Psoas muscle (tissue), 8 donors: ENCODE data around the gene FMNL3. TPM values are rescaled to one million over a fixed set of nuclear protein-coding genes. Genes with fewer than 3 reads are reported as not detected.

Experiments
- ATAC-seq, 4 donors: fragments of 200-7000 bp; cut with Tn5 transposase; one replicate each; pipeline ENCODE4 v1.9.1; 2020; ENCODE audit warnings: moderate library complexity in 3 of 4, mild to moderate bottlenecking in 2 of 4
- DNase-seq, 2 donors: peaks; one replicate each; pipeline ENCODE4 v3.0.0-alpha.2; 2020
- H3K27ac ChIP-seq: fragments of 200-600 bp; one replicate; pipeline ENCODE4 v1.8.0; 2022
- H3K27me3 ChIP-seq, 3 donors: fragments of 200-600 bp in 1 of 3; one replicate each; pipeline versions ENCODE4 v1.6.1 to v1.8.0; 2013 to 2022; ENCODE audit warnings: low read length in 2 of 3, mild to moderate bottlenecking in 2 of 3, moderate library complexity in 1 of 3; ENCODE audit not compliant: insufficient read depth in 3 of 3
- H3K36me3 ChIP-seq, 2 donors: fragments of 200-600 bp in 1 of 2; one replicate each; pipeline versions ENCODE4 v1.6.1 to v1.8.0; 2013 to 2022; ENCODE audit warnings: low read depth in 1 of 2, mild to moderate bottlenecking in 1 of 2, moderate library complexity in 1 of 2; ENCODE audit not compliant: insufficient read depth in 1 of 2
- H3K4me1 ChIP-seq: fragments of 200-600 bp; one replicate; pipeline ENCODE4 v1.8.0; 2022
- H3K4me3 ChIP-seq: fragments of 200-600 bp; one replicate; pipeline ENCODE4 v1.8.0; 2022; ENCODE audit warnings: mild to moderate bottlenecking
- H3K9me3 ChIP-seq: fragments of 200-600 bp; one replicate; pipeline ENCODE4 v1.8.0; 2022
- CTCF ChIP-seq: fragments of 200-600 bp; IDR thresholded peaks from one replicate; pipeline ENCODE4 v1.8.0; 2022; ENCODE audit warnings: antibody characterized with exemption
- WGBS, 3 donors: extraction: QIAGEN DNeasy Blood & Tissue Kit; methylation state at CpG; one replicate each; pipeline versions ENCODE4 v1.1.6 to v1.1.7; 2013; 5-methylcytosine and 5-hydroxymethylcytosine counted together
- intact Hi-C, 2 donors: fragments of 100-400 bp; cut with DNase I; formaldehyde crosslinking; loops; one replicate each; pipeline versions ENCODE4 v1.11.0 to v1.14.2; 2022
- long read RNA-seq, 2 donors: library from polyadenylated mRNA; unstranded; transcript quantifications; one replicate each; pipeline ENCODE4 v2.0.0, GENCODE V29; 2021
- polyA plus RNA-seq, 3 donors: library from polyadenylated mRNA; stranded (reverse); fragments of 200-250 nt; gene quantifications; one replicate each; pipeline ENCODE4 v1.2.3, GENCODE V29; 2013
- total RNA-seq, 4 donors: library from RNA; stranded (reverse); fragmentation: NEBNext Ultra II Directional in 2 of 4; extraction: Animal tissue kit (Norgen Biotek cat#: 25700) in 2 of 4; gene quantifications; one replicate each; pipeline versions ENCODE4 v1.2.1 to v1.2.4, GENCODE V29; 2021 to 2023
- donor health status: healthy with polysubstance abuse.
- donor health status: DM: no; HTN: no; CAD: no; lungs with moderate emphysema.
- donor health status: Bipolar disorder and iron deficiency.
- donor health status: healthy.
- donor health status: DM: yes; HTN: yes; CAD: no.
- donor health status: DM: no; HTN: no; CAD: no.
- donor health status: DM: no; HTN: no; CAD: no.
- donor health status: DM: yes; HTN: yes; CAD: no.

Gene FMNL3
- total RNA-seq (10 to 100 TPM in 1 of 4 donors, 1 to 10 TPM in 3; 5.5 to 11.3 (median 7.8) TPM), polyA plus RNA-seq (1 to 10 TPM; 1.5 to 3.2 (median 1.8) TPM)
- long read RNA-seq, donor 1, partial matches to known transcripts = 1 of 4 reads
- long read RNA-seq, donor 1, other reads (novel, unspliced or antisense) = 3 of 4 reads
- long read RNA-seq, donor 2, partial matches to known transcripts = 2 of 9 reads
- long read RNA-seq, donor 2, other reads (novel, unspliced or antisense) = 7 of 9 reads

GRCh38 chr12:49707128-49707811 lies at the start of gene FMNL3:
TSS of gene FMNL3 (minus strand) at chr12:49707405. CDS start at chr12:49707180, 225 bp downstream.
- WGBS, 3 donors = 0 to 1% (median 1%) methylated on average over 54 to 93 of the region's 93 CpGs
- peak; percentile 98 to 99 for DNase-seq
- peaks cover 18% of the 10 kb centered on the region for H3K4me1 ChIP-seq
- H3K9me3 ChIP-seq = no peaks in the 10 kb centered on the region
- H3K27me3 ChIP-seq = peaks cover 0 to 53% (median 3%) of the 10 kb centered on the region in 3 donors
- peak; percentile 99 for ATAC-seq
- intact Hi-C loops = loop anchor here (1.0 to 5.0 kb wide), 2 partner anchors 35 to 63 kb away; no protein-coding TSS in a partner anchor
- no peaks in the 10 kb centered on the region for H3K36me3 ChIP-seq
- peak within 1 kb of the TSS; percentile 79 for H3K4me3 ChIP-seq
- H3K27ac ChIP-seq = peak within 1 kb of the TSS; percentile 71
- peak; percentile 95 for TF ChIP-seq CTCF

GRCh38 chr12:49750996-49751393 lies 43.8 kb upstream of the FMNL3 start:
- H3K36me3 ChIP-seq = peaks cover 10 to 43% of the 10 kb centered on the region in 2 donors
- DNase-seq (no peak), ATAC-seq (no peak)
- H3K4me3 ChIP-seq = no peak overlapping the region
- no peaks in the 10 kb centered on the region for H3K9me3 ChIP-seq
- WGBS, 3 donors = 14 to 22% (median 15%) methylated on average over 1 of the region's 1 CpG
- no peaks in the 10 kb centered on the region for H3K27me3 ChIP-seq
- peak overlapping the region; percentile 62 for H3K27ac ChIP-seq
- intact Hi-C loops = no loop called here
- peaks cover 71% of the 10 kb centered on the region for H3K4me1 ChIP-seq
- no peak for TF ChIP-seq CTCF

GRCh38 chr12:49750027-49750995 lies 43.1 kb upstream of the FMNL3 start:
- H3K4me1 ChIP-seq = peaks cover 75% of the 10 kb centered on the region
- ATAC-seq = peak; percentile 90 to 98 (median 96)
- DNase-seq = no peak
- peak overlapping the region; percentile 62 for H3K27ac ChIP-seq
- H3K27me3 ChIP-seq = no peaks in the 10 kb centered on the region
- H3K36me3 ChIP-seq = peaks cover 10 to 36% of the 10 kb centered on the region in 2 donors
- TF ChIP-seq CTCF = no peak
- no peak overlapping the region for H3K4me3 ChIP-seq
- intact Hi-C loops = no loop called here
- WGBS, 3 donors = 44 to 62% (median 46%) methylated on average over 8 of the region's 8 CpGs
- no peaks in the 10 kb centered on the region for H3K9me3 ChIP-seq

- no peak for DNase-seq
- WGBS, 3 donors = 24 to 34% (median 26%) methylated on average over 3 of the region's 3 CpGs
- peaks cover 84% of the 10 kb centered on the region for H3K4me1 ChIP-seq
- H3K27ac ChIP-seq = peak overlapping the region; percentile 62
- intact Hi-C loops = no loop called here
- H3K36me3 ChIP-seq = peaks cover 6 to 27% of the 10 kb centered on the region in 2 donors
- no peaks in the 10 kb centered on the region for H3K9me3 ChIP-seq
- no peak for TF ChIP-seq CTCF
- ATAC-seq = no peak
- peak overlapping the region; percentile 7 for H3K4me3 ChIP-seq
- H3K27me3 ChIP-seq = no peaks in the 10 kb centered on the region
Measured at GRCh38 chr12:49748800-49749199, 41.6 kb upstream of the FMNL3 start.
